Measurements from ENCODE around the gene SLC44A2. TPM values are rescaled to one million over a fixed set of nuclear protein-coding genes. Genes with fewer than 3 reads are reported as not detected.

Gene SLC44A2
- total and polyA plus RNA-seq, 9 donors = 18.1 to 137 (median 52.3) TPM

GRCh38 chr19:10583036-10583776 lies 42.1 kb upstream of the SLC44A2 start:
- H3K36me3 ChIP-seq = no peaks in the 10 kb centered on the region
- no peak for DNase-seq
- no peaks in the 10 kb centered on the region for H3K4me1 ChIP-seq (ENCODE audit: insufficient read depth)
- no peaks in the 10 kb centered on the region for H3K9me3 ChIP-seq
- TF ChIP-seq POLR2A (IDR thresholded peaks at IDR 0.05) = no peak
- no peak overlapping the region for H3K4me3 ChIP-seq
- H3K27me3 ChIP-seq = no peaks in the 10 kb centered on the region
- intact Hi-C loops (cut with DNase I) = loop anchor here in 1 of 4 donors (5.0 kb wide), 2 partner anchors 109 to 279 kb away; no protein-coding TSS in a partner anchor
- H3K27ac ChIP-seq = no peak overlapping the region
- WGBS, 3 donors = 75 to 83% (median 80%) methylated on average over 9 of the region's 9 CpGs

- Histone ChIP-seq H3K4me1 (ENCODE audit: insufficient read depth) (no peaks in the 10 kb centered on the region), H3K9me3 (no peaks in the 10 kb centered on the region), H3K27me3 (no peaks in the 10 kb centered on the region), H3K36me3 (no peaks in the 10 kb centered on the region), H3K27ac (no peak overlapping the region), H3K4me3 (no peak overlapping the region)
- 66 to 80% (median 73%) methylated on average over 6 of the region's 6 CpGs for WGBS, 3 donors
- TF ChIP-seq POLR2A (IDR thresholded peaks at IDR 0.05) (no peak), CTCF (IDR thresholded peaks at IDR 0.05) (no peak), EP300 (IDR thresholded peaks at IDR 0.05) (no peak)
- DNase-seq = no peak
- intact Hi-C loops (cut with DNase I) = no loop called here
Observed at GRCh38 chr19:10586396-10586795, 39.0 kb upstream of the SLC44A2 start.

- Histone ChIP-seq H3K4me1 (ENCODE audit: insufficient read depth) (no peaks in the 10 kb centered on the region), H3K36me3 (no peaks in the 10 kb centered on the region), H3K4me3 (no peak within 1 kb of the TSS), H3K27me3 (no peaks in the 10 kb centered on the region), H3K9me3 (no peaks in the 10 kb centered on the region), H3K27ac (no peak within 1 kb of the TSS)
- DNase-seq = no peak
- TF ChIP-seq POLR2A (IDR thresholded peaks at IDR 0.05) (no peak), EP300 (IDR thresholded peaks at IDR 0.05) (no peak), CTCF (IDR thresholded peaks at IDR 0.05) (no peak)
- intact Hi-C loops (cut with DNase I) = no loop called here
- WGBS, 3 donors = 14 to 16% (median 15%) methylated on average over 34 to 35 of the region's 35 CpGs
Observed at GRCh38 chr19:10587022-10587838, 38.1 kb upstream of the SLC44A2 start, which contains the start of gene AP1M2. TSS of gene AP1M2 (minus strand) at chr19:10587312. CDS start at chr19:10587231, 81 bp downstream.

- no peaks in the 10 kb centered on the region for H3K36me3 ChIP-seq
- no peak overlapping the region for H3K27ac ChIP-seq
- H3K4me1 ChIP-seq (ENCODE audit: insufficient read depth) = no peaks in the 10 kb centered on the region
- TF ChIP-seq EP300 (IDR thresholded peaks at IDR 0.05) (no peak), CTCF (IDR thresholded peaks at IDR 0.05) (no peak), POLR2A (IDR thresholded peaks at IDR 0.05) (no peak)
- 81 to 86% (median 84%) methylated on average over 2 of the region's 2 CpGs for WGBS, 3 donors
- no peaks in the 10 kb centered on the region for H3K9me3 ChIP-seq
- intact Hi-C loops (cut with DNase I) = no loop called here
- DNase-seq = no peak
- no peak overlapping the region for H3K4me3 ChIP-seq
- H3K27me3 ChIP-seq = no peaks in the 10 kb centered on the region
Observed at GRCh38 chr19:10587839-10588150, 37.6 kb upstream of the SLC44A2 start.

GRCh38 chr19:10593148-10593547 lies 32.2 kb upstream of the SLC44A2 start:
- H3K27me3 ChIP-seq = no peaks in the 10 kb centered on the region
- intact Hi-C loops (cut with DNase I) = no loop called here
- H3K9me3 ChIP-seq = no peaks in the 10 kb centered on the region
- 92 to 94% (median 93%) methylated on average over 7 of the region's 7 CpGs for WGBS, 3 donors
- peaks cover 6% of the 10 kb centered on the region for H3K4me1 ChIP-seq (ENCODE audit: insufficient read depth)
- TF ChIP-seq CTCF (IDR thresholded peaks at IDR 0.05) = no peak
- TF ChIP-seq EP300 (IDR thresholded peaks at IDR 0.05) = no peak
- no peak for TF ChIP-seq POLR2A (IDR thresholded peaks at IDR 0.05)
- no peaks in the 10 kb centered on the region for H3K36me3 ChIP-seq
- H3K4me3 ChIP-seq = no peak overlapping the region
- H3K27ac ChIP-seq = no peak overlapping the region
- no peak for DNase-seq

All from ovary (tissue), 9 donors.